ENCODE measurements around the gene RBFOX2.

DNA sequence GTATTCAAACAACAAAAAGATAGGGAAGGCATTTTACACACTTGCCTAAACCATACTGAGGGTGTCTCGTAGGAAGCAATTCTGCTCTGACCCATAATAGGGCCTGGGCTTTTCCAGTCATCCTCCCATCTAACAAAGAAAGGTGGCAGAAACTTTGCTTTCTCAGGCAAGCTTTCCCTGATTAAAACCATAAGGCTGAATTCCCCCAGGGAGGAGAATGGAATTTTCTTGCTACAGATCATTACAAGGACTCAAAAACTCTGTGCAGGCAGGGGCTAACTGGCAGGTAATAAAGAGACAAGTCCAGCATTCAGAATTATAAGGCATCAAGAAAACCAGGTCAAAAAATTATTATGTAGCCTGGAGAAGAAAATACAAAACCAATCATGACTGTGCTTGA, 90.4 kb downstream of the RBFOX2 start:
- TF ChIP-seq, protein P1, sequence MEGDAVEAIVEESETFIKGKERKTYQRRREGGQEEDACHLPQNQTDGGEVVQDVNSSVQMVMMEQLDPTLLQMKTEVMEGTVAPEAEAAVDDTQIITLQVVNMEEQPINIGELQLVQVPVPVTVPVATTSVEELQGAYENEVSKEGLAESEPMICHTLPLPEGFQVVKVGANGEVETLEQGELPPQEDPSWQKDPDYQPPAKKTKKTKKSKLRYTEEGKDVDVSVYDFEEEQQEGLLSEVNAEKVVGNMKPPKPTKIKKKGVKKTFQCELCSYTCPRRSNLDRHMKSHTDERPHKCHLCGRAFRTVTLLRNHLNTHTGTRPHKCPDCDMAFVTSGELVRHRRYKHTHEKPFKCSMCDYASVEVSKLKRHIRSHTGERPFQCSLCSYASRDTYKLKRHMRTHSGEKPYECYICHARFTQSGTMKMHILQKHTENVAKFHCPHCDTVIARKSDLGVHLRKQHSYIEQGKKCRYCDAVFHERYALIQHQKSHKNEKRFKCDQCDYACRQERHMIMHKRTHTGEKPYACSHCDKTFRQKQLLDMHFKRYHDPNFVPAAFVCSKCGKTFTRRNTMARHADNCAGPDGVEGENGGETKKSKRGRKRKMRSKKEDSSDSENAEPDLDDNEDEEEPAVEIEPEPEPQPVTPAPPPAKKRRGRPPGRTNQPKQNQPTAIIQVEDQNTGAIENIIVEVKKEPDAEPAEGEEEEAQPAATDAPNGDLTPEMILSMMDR (IDR thresholded peaks at IDR 0.05 in 2 of 3, conservative IDR thresholded peaks at IDR 0.05 in 1 of 3; ENCODE audit: control insufficient read depth in 2 of 3, extremely low read depth in 1 of 3, insufficient read depth in 1 of 3, low read depth in 3 of 3, low read length in 3 of 3): no peak
- TF ChIP-seq, protein P2, sequence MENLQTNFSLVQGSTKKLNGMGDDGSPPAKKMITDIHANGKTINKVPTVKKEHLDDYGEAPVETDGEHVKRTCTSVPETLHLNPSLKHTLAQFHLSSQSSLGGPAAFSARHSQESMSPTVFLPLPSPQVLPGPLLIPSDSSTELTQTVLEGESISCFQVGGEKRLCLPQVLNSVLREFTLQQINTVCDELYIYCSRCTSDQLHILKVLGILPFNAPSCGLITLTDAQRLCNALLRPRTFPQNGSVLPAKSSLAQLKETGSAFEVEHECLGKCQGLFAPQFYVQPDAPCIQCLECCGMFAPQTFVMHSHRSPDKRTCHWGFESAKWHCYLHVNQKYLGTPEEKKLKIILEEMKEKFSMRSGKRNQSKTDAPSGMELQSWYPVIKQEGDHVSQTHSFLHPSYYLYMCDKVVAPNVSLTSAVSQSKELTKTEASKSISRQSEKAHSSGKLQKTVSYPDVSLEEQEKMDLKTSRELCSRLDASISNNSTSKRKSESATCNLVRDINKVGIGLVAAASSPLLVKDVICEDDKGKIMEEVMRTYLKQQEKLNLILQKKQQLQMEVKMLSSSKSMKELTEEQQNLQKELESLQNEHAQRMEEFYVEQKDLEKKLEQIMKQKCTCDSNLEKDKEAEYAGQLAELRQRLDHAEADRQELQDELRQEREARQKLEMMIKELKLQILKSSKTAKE (IDR thresholded peaks at IDR 0.05; ENCODE audit: low read depth, poor library complexity, severe bottlenecking): no peak
- TF ChIP-seq NR2C2 (IDR thresholded peaks at IDR 0.05; ENCODE audit: borderline replicate concordance, control insufficient read depth, insufficient read length, low read depth): no peak

Measured in GM12878 (cell line).